ENCODE results near the gene CCDC197.

DNA sequence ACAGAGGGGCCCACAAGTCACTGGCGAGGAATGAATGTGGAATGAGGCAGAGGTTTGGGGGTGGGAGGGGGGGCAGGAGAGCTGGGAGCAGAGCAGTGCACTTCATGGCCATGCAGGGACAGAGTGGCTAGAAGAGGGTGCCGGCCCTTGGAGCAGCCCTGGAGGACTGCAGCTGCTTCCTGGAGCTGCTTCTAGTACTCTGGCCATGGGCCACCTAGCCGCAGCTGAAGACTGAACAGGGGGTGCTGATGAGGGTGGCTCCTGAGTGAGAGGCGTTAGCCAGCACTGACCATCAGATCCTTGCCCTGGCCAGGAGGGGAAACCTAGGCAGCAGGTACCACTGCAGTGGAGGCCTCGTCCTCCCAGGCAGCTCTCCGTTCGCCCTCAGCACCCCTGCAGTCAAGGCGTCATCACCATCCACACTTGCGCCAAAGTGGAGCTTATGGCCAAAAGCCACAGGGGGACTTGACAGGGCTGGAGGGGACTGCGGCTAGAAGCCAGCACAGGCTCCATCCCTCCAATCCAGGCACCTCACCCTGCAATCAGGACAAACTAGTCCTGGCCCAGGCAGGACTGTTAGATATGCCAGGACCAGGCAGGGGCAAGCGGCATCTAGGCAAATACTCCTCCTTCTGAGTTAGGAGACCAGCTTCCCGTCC, 45.5 kb downstream of the CCDC197 start:
- TF ChIP-seq RAD21 (conservative IDR thresholded peaks at IDR 0.05) (no peak), MXI1 (conservative IDR thresholded peaks at IDR 0.05; ENCODE audit: poor library complexity, severe bottlenecking) (no peak), EZH2 (IDR thresholded peaks at IDR 0.05; ENCODE audit: borderline replicate concordance, insufficient read depth, low read length, poor library complexity, severe bottlenecking) (no peak), TAF1 (IDR thresholded peaks at IDR 0.05; ENCODE audit: low read depth) (no peak)
- TF ChIP-seq, protein P1, sequence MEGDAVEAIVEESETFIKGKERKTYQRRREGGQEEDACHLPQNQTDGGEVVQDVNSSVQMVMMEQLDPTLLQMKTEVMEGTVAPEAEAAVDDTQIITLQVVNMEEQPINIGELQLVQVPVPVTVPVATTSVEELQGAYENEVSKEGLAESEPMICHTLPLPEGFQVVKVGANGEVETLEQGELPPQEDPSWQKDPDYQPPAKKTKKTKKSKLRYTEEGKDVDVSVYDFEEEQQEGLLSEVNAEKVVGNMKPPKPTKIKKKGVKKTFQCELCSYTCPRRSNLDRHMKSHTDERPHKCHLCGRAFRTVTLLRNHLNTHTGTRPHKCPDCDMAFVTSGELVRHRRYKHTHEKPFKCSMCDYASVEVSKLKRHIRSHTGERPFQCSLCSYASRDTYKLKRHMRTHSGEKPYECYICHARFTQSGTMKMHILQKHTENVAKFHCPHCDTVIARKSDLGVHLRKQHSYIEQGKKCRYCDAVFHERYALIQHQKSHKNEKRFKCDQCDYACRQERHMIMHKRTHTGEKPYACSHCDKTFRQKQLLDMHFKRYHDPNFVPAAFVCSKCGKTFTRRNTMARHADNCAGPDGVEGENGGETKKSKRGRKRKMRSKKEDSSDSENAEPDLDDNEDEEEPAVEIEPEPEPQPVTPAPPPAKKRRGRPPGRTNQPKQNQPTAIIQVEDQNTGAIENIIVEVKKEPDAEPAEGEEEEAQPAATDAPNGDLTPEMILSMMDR (IDR thresholded peaks at IDR 0.05; ENCODE audit: poor library complexity, severe bottlenecking) = no peak
- TF ChIP-seq, protein P2, sequence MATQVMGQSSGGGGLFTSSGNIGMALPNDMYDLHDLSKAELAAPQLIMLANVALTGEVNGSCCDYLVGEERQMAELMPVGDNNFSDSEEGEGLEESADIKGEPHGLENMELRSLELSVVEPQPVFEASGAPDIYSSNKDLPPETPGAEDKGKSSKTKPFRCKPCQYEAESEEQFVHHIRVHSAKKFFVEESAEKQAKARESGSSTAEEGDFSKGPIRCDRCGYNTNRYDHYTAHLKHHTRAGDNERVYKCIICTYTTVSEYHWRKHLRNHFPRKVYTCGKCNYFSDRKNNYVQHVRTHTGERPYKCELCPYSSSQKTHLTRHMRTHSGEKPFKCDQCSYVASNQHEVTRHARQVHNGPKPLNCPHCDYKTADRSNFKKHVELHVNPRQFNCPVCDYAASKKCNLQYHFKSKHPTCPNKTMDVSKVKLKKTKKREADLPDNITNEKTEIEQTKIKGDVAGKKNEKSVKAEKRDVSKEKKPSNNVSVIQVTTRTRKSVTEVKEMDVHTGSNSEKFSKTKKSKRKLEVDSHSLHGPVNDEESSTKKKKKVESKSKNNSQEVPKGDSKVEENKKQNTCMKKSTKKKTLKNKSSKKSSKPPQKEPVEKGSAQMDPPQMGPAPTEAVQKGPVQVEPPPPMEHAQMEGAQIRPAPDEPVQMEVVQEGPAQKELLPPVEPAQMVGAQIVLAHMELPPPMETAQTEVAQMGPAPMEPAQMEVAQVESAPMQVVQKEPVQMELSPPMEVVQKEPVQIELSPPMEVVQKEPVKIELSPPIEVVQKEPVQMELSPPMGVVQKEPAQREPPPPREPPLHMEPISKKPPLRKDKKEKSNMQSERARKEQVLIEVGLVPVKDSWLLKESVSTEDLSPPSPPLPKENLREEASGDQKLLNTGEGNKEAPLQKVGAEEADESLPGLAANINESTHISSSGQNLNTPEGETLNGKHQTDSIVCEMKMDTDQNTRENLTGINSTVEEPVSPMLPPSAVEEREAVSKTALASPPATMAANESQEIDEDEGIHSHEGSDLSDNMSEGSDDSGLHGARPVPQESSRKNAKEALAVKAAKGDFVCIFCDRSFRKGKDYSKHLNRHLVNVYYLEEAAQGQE (IDR thresholded peaks at IDR 0.05; ENCODE audit: borderline replicate concordance) = no peak

Data from neural cell (in vitro differentiated cells).